GM19193 (cell line): ENCODE data around the gene SKIC2.

ENCODE experiments used
- POLR2A ChIP-seq: IDR thresholded peaks from 4 replicates; pipeline ENCODE4 v1.6.1; 2011; ENCODE audit not compliant: insufficient read depth, insufficient read length; ENCODE audit errors: extremely low read depth

SKIC2 gene

GRCh38 chr6:31935021-31935420, 24.0 kb upstream of the SKIC2 start:
- no peak for TF ChIP-seq POLR2A

- no peak for TF ChIP-seq POLR2A
These were observed 23.2 kb upstream of the SKIC2 start for GRCh38 chr6:31935823-31936222.

GRCh38 chr6:31940256-31940664, 18.7 kb upstream of the SKIC2 start:
- no peak for TF ChIP-seq POLR2A

- TF ChIP-seq POLR2A: no peak
These were observed 15.2 kb upstream of the SKIC2 start for GRCh38 chr6:31943742-31944141.

GRCh38 chr6:31945154-31945506, 13.8 kb upstream of the SKIC2 start:
- no peak for TF ChIP-seq POLR2A

GRCh38 chr6:31945507-31946369, 13.2 kb upstream of the SKIC2 start, which contains the start of gene CFB:
CFB (plus strand) TSS chr6:31946095; CDS start chr6:31946222, 127 bp downstream.
- no peak for TF ChIP-seq POLR2A

GRCh38 chr6:31946370-31946885, 12.5 kb upstream of the SKIC2 start:
- TF ChIP-seq POLR2A: no peak

GRCh38 chr6:31947070-31947675, 11.8 kb upstream of the SKIC2 start:
- no peak for TF ChIP-seq POLR2A

- TF ChIP-seq POLR2A: no peak
These were observed 11.1 kb upstream of the SKIC2 start for GRCh38 chr6:31947864-31948263.

GRCh38 chr6:31948306-31948705, 10.7 kb upstream of the SKIC2 start:
- TF ChIP-seq POLR2A: no peak

- TF ChIP-seq POLR2A: no peak
These were observed 10.1 kb upstream of the SKIC2 start for GRCh38 chr6:31948753-31949413.

DNA sequence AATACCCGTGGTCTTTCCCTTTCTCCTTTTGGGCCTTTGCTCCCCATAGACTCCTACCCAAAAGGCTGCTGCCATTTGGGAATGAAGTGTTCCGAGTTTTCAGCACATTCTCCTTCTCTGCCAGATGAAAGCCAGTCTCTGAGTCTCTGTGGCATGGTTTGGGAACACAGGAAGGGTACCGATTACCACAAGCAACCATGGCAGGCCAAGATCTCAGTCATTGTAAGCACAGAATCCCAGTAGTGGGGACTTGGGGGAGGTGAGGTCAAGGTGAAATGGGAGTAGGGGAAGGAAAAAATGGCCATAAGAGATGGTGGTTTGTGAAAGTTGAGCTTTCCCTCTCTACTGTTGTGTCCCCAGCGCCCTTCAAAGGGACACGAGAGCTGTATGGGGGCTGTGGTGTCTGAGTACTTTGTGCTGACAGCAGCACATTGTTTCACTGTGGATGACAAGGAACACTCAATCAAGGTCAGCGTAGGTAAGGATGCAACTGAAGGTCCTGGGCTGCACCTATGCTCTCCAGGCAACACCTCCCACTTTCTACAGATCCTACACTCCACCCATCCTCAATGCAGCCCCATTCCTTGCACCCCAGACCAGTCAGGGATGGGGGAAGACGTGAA, 8.9 kb upstream of the SKIC2 start:
- TF ChIP-seq POLR2A: no peak

DNA sequence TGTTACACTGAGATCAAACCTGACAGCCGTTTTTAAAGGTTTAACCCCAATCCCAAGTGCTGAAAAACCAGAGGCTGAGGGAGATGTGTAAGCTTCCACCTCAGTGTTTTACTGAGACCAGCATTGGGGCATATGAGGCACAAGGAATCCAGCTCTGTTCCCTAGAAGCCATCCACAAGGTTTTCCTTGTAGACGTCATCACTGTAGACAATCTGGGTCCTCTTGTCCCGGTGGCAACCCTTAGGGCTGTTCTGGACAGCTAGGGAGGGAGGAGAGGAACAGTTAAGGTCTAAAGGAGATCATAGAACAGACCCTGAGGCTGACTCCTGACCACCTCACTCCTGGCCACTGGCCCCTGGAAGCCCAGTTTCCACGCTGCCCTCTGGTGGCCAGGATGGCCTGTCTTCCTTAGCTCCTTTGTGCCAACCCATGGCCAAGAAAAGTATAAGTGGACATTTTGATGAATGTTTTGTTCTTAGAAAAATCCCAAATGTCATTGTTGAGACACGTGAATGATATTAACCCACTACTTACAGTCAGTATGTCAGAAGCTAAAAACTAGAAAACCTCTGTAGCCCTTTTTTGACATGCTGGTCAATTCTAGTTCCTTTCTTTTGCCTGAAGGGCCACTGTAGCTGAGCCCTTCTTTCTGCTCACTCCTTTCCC, 6.7 kb upstream of the SKIC2 start:
- TF ChIP-seq POLR2A: no peak

GRCh38 chr6:31952890-31953289, 6.1 kb upstream of the SKIC2 start:
- no peak for TF ChIP-seq POLR2A
